Measurements from ENCODE around the gene LRRC27. TPM values are rescaled to one million over a fixed set of nuclear protein-coding genes. Genes with fewer than 3 reads are reported as not detected.
A peak's percentile ranks its signal among the peaks of the same experiment; 100 is the strongest.

Gene LRRC27
- total RNA-seq, 2 donors from 2014 or later = 6.5 to 8.5 TPM

GRCh38 chr10:132421847-132422751 lies 90.1 kb downstream of the LRRC27 start:
- H3K27ac Mint-ChIP-seq = peak overlapping the region; percentile 74 to 82
- no peaks in the 10 kb centered on the region for H3K9me3 Mint-ChIP-seq
- no peak for DNase-seq (ENCODE audit: low spot score)
- H3K4me3 Mint-ChIP-seq = peak overlapping the region; percentile 74
- no peak for ATAC-seq
- no peaks in the 10 kb centered on the region for H3K36me3 Mint-ChIP-seq
- no peaks in the 10 kb centered on the region for H3K27me3 Mint-ChIP-seq
- H3K4me1 Mint-ChIP-seq (ENCODE audit: low read depth in 2 of 2) = peaks cover 13 to 25% of the 10 kb centered on the region in 2 donors

- DNase-seq (ENCODE audit: low spot score) (no peak), ATAC-seq (no peak)
- Mint-ChIP-seq H3K4me1 (ENCODE audit: low read depth in 2 of 2) (peaks cover 13 to 25% of the 10 kb centered on the region in 2 donors), H3K4me3 (peak overlapping the region; percentile 74), H3K27ac (peak overlapping the region; percentile 74 to 82), H3K9me3 (no peaks in the 10 kb centered on the region), H3K36me3 (no peaks in the 10 kb centered on the region), H3K27me3 (no peaks in the 10 kb centered on the region)
These were observed 91.2 kb downstream of the LRRC27 start for GRCh38 chr10:132422903-132423825.

GRCh38 chr10:132423966-132424861 lies 92.2 kb downstream of the LRRC27 start:
- Mint-ChIP-seq H3K27ac (no peak overlapping the region), H3K9me3 (no peaks in the 10 kb centered on the region), H3K4me1 (ENCODE audit: low read depth in 2 of 2) (peaks cover 13 to 25% of the 10 kb centered on the region in 2 donors), H3K4me3 (no peak overlapping the region), H3K27me3 (no peaks in the 10 kb centered on the region), H3K36me3 (no peaks in the 10 kb centered on the region)
- ATAC-seq (no peak), DNase-seq (ENCODE audit: low spot score) (no peak)

- no peak for ATAC-seq
- DNase-seq (ENCODE audit: low spot score) = no peak
- no peaks in the 10 kb centered on the region for H3K27me3 Mint-ChIP-seq
- H3K36me3 Mint-ChIP-seq = no peaks in the 10 kb centered on the region
- H3K27ac Mint-ChIP-seq = no peak overlapping the region
- H3K9me3 Mint-ChIP-seq = no peaks in the 10 kb centered on the region
- H3K4me1 Mint-ChIP-seq (ENCODE audit: low read depth in 2 of 2) = peaks cover 17 to 27% of the 10 kb centered on the region in 2 donors
- H3K4me3 Mint-ChIP-seq = no peak overlapping the region
These were observed 93.2 kb downstream of the LRRC27 start for GRCh38 chr10:132425029-132425756.

GRCh38 chr10:132425757-132426155 lies 93.8 kb downstream of the LRRC27 start:
- Mint-ChIP-seq H3K27me3 (no peaks in the 10 kb centered on the region), H3K9me3 (no peaks in the 10 kb centered on the region), H3K36me3 (no peaks in the 10 kb centered on the region), H3K4me3 (no peak overlapping the region), H3K27ac (no peak overlapping the region), H3K4me1 (ENCODE audit: low read depth in 2 of 2) (peaks cover 21 to 29% of the 10 kb centered on the region in 2 donors)
- ATAC-seq (no peak), DNase-seq (ENCODE audit: low spot score) (no peak)

- ATAC-seq (no peak), DNase-seq (ENCODE audit: low spot score) (no peak)
- no peak overlapping the region for H3K27ac Mint-ChIP-seq
- H3K4me3 Mint-ChIP-seq = no peak overlapping the region
- no peaks in the 10 kb centered on the region for H3K9me3 Mint-ChIP-seq
- no peaks in the 10 kb centered on the region for H3K27me3 Mint-ChIP-seq
- peaks cover 21% of the 10 kb centered on the region in 2 donors for H3K4me1 Mint-ChIP-seq (ENCODE audit: low read depth in 2 of 2)
- no peaks in the 10 kb centered on the region for H3K36me3 Mint-ChIP-seq
These were observed 95.2 kb downstream of the LRRC27 start for GRCh38 chr10:132427006-132427771.

- Mint-ChIP-seq H3K27ac (no peak overlapping the region), H3K4me1 (ENCODE audit: low read depth in 2 of 2) (peaks cover 15 to 16% of the 10 kb centered on the region in 2 donors), H3K36me3 (no peaks in the 10 kb centered on the region), H3K4me3 (no peak overlapping the region), H3K9me3 (no peaks in the 10 kb centered on the region), H3K27me3 (no peaks in the 10 kb centered on the region)
- DNase-seq (ENCODE audit: low spot score) = no peak
- ATAC-seq = peak in 1 of 2 donors; percentile 10
These were observed 96.0 kb downstream of the LRRC27 start for GRCh38 chr10:132427939-132428367.

GRCh38 chr10:132428486-132428995 lies 96.5 kb downstream of the LRRC27 start:
- H3K9me3 Mint-ChIP-seq = no peaks in the 10 kb centered on the region

More at GRCh38 chr10:132428486-132428995, 96.5 kb downstream of the LRRC27 start:
- Mint-ChIP-seq H3K36me3 (no peaks in the 10 kb centered on the region), H3K27ac (no peak overlapping the region), H3K27me3 (no peaks in the 10 kb centered on the region), H3K4me3 (no peak overlapping the region), H3K4me1 (ENCODE audit: low read depth in 2 of 2) (peaks cover 9 to 10% of the 10 kb centered on the region in 2 donors)
- DNase-seq (ENCODE audit: low spot score) = no peak
- no peak for ATAC-seq

Other genes starting within 250 kb of the LRRC27 start
- 10 to 100 TPM in 1 of 2 donors, 1 to 10 TPM in 1; 6.5 to 19.2 TPM for gene DPYSL4, start 145.2 kb upstream of the LRRC27 start, total RNA-seq
- gene STK32C, start 24.2 kb upstream of the LRRC27 start, total RNA-seq = 10 to 100 TPM; 29.2 to 34.6 TPM
- 10 to 100 TPM; 15.2 to 17.9 TPM for gene PWWP2B, start 65.0 kb downstream of the LRRC27 start, total RNA-seq
- gene INPP5A, start 205.6 kb downstream of the LRRC27 start, total RNA-seq = 10 to 100 TPM; 14.8 to 18.6 TPM

All from natural killer cell treated with Interleukin-12 subunit alpha and Interleukin-12 subunit beta and Interleukin-15 and Interleukin-18, amount 100 ng/mL, for 72 hours (primary cell).